Gastroesophageal sphincter (tissue), 4 donors: Measurements from ENCODE around the gene RPN1. TPM values are rescaled to one million over a fixed set of nuclear protein-coding genes. Genes with fewer than 3 reads are reported as not detected.

Source experiments
- ATAC-seq: fragments of 150-250 bp; one replicate; pipeline ENCODE4 v1.9.1; 2016; ENCODE audit warnings: mild to moderate bottlenecking, moderate library complexity
- H3K27ac ChIP-seq, 4 donors: fragments of 200-600 bp; sonication (generic) in 3 of 4; 1 replicate in 3 of 4; 2 replicates in 1 of 4; pipeline ENCODE4 v1.5.1; 2016 to 2019
- H3K27me3 ChIP-seq: fragments of 200-600 bp; sonication (generic); one replicate; pipeline ENCODE4 v1.5.1; 2019
- H3K36me3 ChIP-seq, 2 donors: fragments of 200-600 bp; sonication (generic); one replicate each; pipeline ENCODE4 v1.5.1; 2019; ENCODE audit warnings: control low read depth in 1 of 2
- H3K4me1 ChIP-seq, 3 donors: fragments of 200-600 bp; sonication (generic); 1 replicate in 2 of 3; 2 replicates in 1 of 3; pipeline ENCODE4 v1.5.1; 2016 to 2019; ENCODE audit warnings: control low read depth in 2 of 3
- H3K4me3 ChIP-seq, 2 donors: fragments of 200-600 bp; sonication (generic); one replicate each; pipeline ENCODE4 v1.5.1; 2019; ENCODE audit warnings: mild to moderate bottlenecking in 1 of 2, moderate library complexity in 1 of 2
- H3K9me3 ChIP-seq, 3 donors: fragments of 200-600 bp; sonication (generic); one replicate each; pipeline ENCODE4 v1.5.1; 2017 to 2019; ENCODE audit warnings: control low read depth in 2 of 3
- EP300 ChIP-seq: sonication (generic); formaldehyde crosslinking; IDR thresholded peaks from one replicate; pipeline ENCODE4 v1.6.1; 2017; ENCODE audit warnings: antibody characterized with exemption, mild to moderate bottlenecking
- POLR2A ChIP-seq, 2 donors: fragments of 450-650 bp; IDR thresholded peaks; one replicate each; pipeline ENCODE4 v1.6.1; 2017; ENCODE audit warnings: antibody characterized with exemption in 2 of 2, mild to moderate bottlenecking in 2 of 2, moderate library complexity in 1 of 2
- POLR2AphosphoS5 ChIP-seq: sonication (generic); formaldehyde crosslinking; IDR thresholded peaks from one replicate; pipeline ENCODE4 v1.6.1; 2017; ENCODE audit warnings: antibody characterized with exemption
- WGBS, 2 donors: methylation state at CpG; one replicate each; pipeline ENCODE4 v1.1.5; 2018; ENCODE audit warnings: low coverage in 1 of 2; 5-methylcytosine and 5-hydroxymethylcytosine counted together
- total RNA-seq, 4 donors: library from RNA; depleted of rRNA; stranded (reverse); fragments of >200 nt; gene quantifications; one replicate each; pipeline ENCODE4 v1.1.0, GENCODE V29; 2016
- TF ChIP-seq, protein P1 (sequence below), 4 experiments: fragments of 200-600 bp in 2 of 4; fragments of 450-650 bp in 2 of 4; sonication (generic) in 1 of 4; IDR thresholded peaks; one replicate each; pipeline ENCODE4 v1.5.1; 2017 to 2019; ENCODE audit warnings: antibody characterized with exemption in 4 of 4, mild to moderate bottlenecking in 2 of 4, moderate library complexity in 2 of 4

Gene RPN1
- total RNA-seq, 4 donors from 2014 or later = 144 to 243 (median 182) TPM

DNA sequence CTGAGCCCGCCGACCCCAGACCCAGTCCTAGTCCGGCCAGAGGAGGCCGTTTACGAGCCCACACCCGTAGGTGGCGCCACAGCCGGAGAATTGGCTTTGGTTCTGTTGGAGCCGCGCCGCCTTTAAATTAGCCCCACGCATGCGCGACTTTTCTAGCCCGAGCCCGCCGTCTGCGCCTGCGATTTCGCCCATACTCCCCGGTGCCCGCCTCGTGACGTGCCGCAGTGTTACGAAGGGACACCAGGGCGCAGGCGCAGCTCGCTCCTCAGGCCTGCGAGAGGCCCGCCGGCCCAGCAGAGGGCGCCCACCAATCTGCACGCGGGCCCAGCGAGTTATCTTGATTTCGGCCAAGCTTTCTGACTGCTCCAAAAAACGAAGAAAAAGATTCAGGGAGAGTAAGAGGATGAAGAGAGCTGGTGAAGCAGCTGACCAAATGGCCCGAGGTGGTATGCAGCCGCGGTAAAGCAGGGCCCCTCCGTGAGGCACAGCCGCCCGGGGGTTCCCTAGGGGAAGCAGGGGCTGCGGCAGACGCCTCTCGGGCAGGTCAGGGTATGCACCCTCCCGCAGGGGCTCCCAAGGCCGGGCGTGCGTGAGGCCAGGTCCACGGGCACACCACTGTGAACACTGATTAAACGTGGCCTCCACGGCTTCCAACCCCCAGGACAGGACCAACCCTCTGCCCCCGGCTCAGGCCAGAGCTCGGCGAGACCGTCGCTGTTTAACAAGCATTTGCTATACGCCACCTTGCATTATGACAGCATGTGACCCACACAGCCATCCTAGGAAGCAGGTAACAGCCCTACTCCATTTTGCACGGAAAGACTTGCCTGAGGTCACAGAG is 32.8 kb downstream of the RPN1 start:
- no peaks in the 10 kb centered on the region for H3K27me3 ChIP-seq
- peak overlapping the region; percentile 60 to 90 (median 88) for H3K27ac ChIP-seq
- peak; percentile 99 for ATAC-seq
- peak overlapping the region; percentile 68 to 92 for H3K4me3 ChIP-seq
- no peaks in the 10 kb centered on the region for H3K9me3 ChIP-seq
- WGBS, 2 donors = 0 to 14% methylated on average over 2 to 7 of the region's 61 CpGs
- TF ChIP-seq EP300 = no peak
- TF ChIP-seq, protein P1, sequence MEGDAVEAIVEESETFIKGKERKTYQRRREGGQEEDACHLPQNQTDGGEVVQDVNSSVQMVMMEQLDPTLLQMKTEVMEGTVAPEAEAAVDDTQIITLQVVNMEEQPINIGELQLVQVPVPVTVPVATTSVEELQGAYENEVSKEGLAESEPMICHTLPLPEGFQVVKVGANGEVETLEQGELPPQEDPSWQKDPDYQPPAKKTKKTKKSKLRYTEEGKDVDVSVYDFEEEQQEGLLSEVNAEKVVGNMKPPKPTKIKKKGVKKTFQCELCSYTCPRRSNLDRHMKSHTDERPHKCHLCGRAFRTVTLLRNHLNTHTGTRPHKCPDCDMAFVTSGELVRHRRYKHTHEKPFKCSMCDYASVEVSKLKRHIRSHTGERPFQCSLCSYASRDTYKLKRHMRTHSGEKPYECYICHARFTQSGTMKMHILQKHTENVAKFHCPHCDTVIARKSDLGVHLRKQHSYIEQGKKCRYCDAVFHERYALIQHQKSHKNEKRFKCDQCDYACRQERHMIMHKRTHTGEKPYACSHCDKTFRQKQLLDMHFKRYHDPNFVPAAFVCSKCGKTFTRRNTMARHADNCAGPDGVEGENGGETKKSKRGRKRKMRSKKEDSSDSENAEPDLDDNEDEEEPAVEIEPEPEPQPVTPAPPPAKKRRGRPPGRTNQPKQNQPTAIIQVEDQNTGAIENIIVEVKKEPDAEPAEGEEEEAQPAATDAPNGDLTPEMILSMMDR (IDR thresholded peaks at IDR 0.05) = peak in 3 of 4 experiments; percentile 93 to 95 (median 93)
- H3K36me3 ChIP-seq = peaks cover 0 to 41% of the 10 kb centered on the region in 2 donors
- peaks cover 0 to 25% (median 14%) of the 10 kb centered on the region in 3 donors for H3K4me1 ChIP-seq

DNA sequence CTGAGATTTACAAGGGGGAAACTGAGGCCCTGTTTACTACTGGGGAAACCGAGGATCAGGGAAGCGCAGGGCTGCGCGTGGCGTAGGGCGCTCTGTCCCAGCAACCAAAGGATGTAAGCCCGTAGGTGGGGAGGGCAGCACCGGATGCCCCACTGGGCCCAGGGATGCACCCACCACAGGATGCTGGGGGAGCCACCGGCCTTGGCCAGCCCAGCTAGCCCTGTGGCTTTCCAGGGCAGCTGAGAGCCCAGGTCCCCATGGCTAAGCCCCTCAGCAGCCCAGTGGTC is 33.4 kb downstream of the RPN1 start:
- no peak for TF ChIP-seq POLR2AphosphoS5
- no peak for TF ChIP-seq EP300
- TF ChIP-seq, protein P1 (IDR thresholded peaks at IDR 0.05) = no peak
- no peak for TF ChIP-seq POLR2A (IDR thresholded peaks at IDR 0.05)
- Histone ChIP-seq H3K27me3 (no peaks in the 10 kb centered on the region), H3K9me3 (no peaks in the 10 kb centered on the region)

DNA sequence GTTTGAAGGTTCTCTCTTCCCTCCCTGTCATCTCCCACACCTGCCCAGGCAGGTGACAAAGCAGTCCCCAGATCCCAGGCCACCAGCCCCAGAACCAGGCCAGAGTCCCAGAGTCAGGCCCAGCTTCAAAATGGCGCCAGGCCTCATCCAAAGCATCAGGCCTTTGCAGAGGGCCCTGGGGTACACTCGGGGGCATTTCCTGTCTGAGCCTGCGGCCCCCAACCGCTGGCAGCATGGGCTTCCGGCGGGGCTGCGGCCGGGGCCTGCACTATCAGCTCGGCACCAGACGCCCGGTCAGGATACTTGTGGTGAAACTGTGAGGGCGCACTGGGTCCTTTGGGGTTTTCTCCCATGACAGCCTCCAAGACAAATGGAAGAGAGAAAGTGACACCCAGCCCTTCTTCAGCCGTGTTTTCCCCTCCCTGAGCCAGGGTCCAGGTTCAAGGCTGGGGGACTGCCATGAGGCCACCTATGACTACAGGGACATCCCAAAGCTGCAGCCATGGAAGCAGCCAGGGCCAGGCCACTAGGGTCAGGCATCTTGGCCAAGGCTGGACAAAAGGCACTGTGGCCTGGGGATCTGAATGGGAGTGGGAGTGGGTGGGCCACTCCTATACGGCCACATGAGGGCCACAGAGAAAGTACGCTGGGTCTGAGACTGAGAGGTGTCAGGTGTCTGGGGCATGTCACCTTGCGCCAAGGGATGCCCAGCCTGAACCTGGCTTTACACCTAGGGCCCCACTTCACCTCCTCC is 33.9 kb downstream of the RPN1 start:
- H3K27ac ChIP-seq = peak overlapping the region in 3 of 4 donors; percentile 86 to 90 (median 90)
- peaks cover 0 to 30% of the 10 kb centered on the region in 2 donors for H3K36me3 ChIP-seq
- no peaks in the 10 kb centered on the region for H3K27me3 ChIP-seq
- TF ChIP-seq EP300 (no peak), POLR2A (IDR thresholded peaks at IDR 0.05) (no peak), POLR2AphosphoS5 (no peak)
- TF ChIP-seq, protein P1 (IDR thresholded peaks at IDR 0.05) = no peak
- no peaks in the 10 kb centered on the region for H3K9me3 ChIP-seq
- peak overlapping the region in 1 of 2 donors; percentile 92 for H3K4me3 ChIP-seq
- peaks cover 0 to 25% (median 14%) of the 10 kb centered on the region in 3 donors for H3K4me1 ChIP-seq
- ATAC-seq = no peak
- WGBS, 2 donors = no CpG with 5 or more reads among the region's 16 CpGs

More for the DNA sequence above, 33.4 kb downstream of the RPN1 start:
- peak overlapping the region; percentile 30 to 90 (median 88) for H3K27ac ChIP-seq
- H3K36me3 ChIP-seq = peaks cover 0 to 35% of the 10 kb centered on the region in 2 donors
- H3K4me3 ChIP-seq = peak overlapping the region; percentile 20 to 92
- no peak for ATAC-seq
- H3K4me1 ChIP-seq = peaks cover 0 to 25% (median 14%) of the 10 kb centered on the region in 3 donors
- no CpG with 5 or more reads among the region's 9 CpGs for WGBS, 2 donors

DNA sequence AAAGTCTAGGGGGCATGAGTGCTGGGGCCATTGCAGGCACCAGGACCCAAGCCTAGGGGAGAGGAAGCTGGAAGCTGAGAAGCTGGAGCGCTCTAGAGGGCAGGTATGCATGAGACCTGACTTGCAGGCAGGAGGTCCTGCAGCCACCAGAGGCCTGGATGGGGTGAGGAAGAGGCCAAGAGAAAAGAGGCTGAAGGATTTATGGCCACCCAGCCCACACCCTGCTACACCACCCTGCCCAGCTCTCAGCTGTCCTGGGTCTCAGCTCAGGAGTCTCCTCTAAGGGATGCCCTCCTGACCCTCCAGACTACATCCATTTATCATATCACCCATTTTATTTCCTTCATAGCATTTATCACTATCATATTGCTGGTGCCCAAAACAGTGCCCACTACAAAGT is 36.5 kb downstream of the RPN1 start:
- Histone ChIP-seq H3K36me3 (peaks cover 0 to 4% of the 10 kb centered on the region in 2 donors), H3K27ac (no peak overlapping the region), H3K4me1 (peaks cover 0 to 19% (median 13%) of the 10 kb centered on the region in 3 donors), H3K4me3 (no peak overlapping the region), H3K9me3 (no peaks in the 10 kb centered on the region), H3K27me3 (no peaks in the 10 kb centered on the region)
- WGBS, 2 donors = 100% methylated on average over 1 of the region's 1 CpG; no CpG with 5 or more reads in 1 of the 2 donors
- TF ChIP-seq EP300 (no peak), POLR2AphosphoS5 (no peak), POLR2A (IDR thresholded peaks at IDR 0.05) (no peak)
- TF ChIP-seq, protein P1 (IDR thresholded peaks at IDR 0.05) = no peak
- no peak for ATAC-seq
